AG04450 (cell line): ENCODE data around the gene NEK3. TPM values are rescaled to one million over a fixed set of nuclear protein-coding genes. Genes with fewer than 3 reads are reported as not detected.

ENCODE experiments used
- polyA plus RNA-seq: library from polyadenylated mRNA; depleted of rRNA; stranded (reverse); fragments of >200 nt; gene quantifications from 2 replicates; pipeline ENCODE4 v1.2.3, GENCODE V29; 2011; rRNA removed

Gene NEK3
- polyA plus RNA-seq, 1 experiment, result 16.0 TPM

Other genes starting within 250 kb of the NEK3 start
- gene ATP7B, start 148.1 kb downstream of the NEK3 start, polyA plus RNA-seq, result 1.6 and 1.8 TPM in 2 replicates
- gene ALG11, start 147.2 kb downstream of the NEK3 start, polyA plus RNA-seq, result 13.9 and 19.6 TPM in 2 replicates
- gene UTP14C, start 134.9 kb downstream of the NEK3 start, polyA plus RNA-seq, result 13.2 and 18.0 TPM in 2 replicates
- gene NEK5, start 30.5 kb downstream of the NEK3 start, polyA plus RNA-seq, result 0.04 TPM in 2 replicates
- 7.9 and 8.3 TPM in 2 replicates for gene THSD1, start 246.6 kb upstream of the NEK3 start, polyA plus RNA-seq